GM21447 (cell line): ENCODE results near the gene CDHR2.
"Not testable (repeated sequence)": the region's sequence is repeated elsewhere in the genome, so short reads cannot be mapped to it uniquely, and the experiment has no call there.

Experiments
- ATAC-seq: cut with Tn5 transposase; IDR thresholded peaks from one replicate; pipeline ENCODE4 v1.9.1; 2021; ENCODE audit not compliant: unreplicated experiment

The CDHR2 gene

DNA sequence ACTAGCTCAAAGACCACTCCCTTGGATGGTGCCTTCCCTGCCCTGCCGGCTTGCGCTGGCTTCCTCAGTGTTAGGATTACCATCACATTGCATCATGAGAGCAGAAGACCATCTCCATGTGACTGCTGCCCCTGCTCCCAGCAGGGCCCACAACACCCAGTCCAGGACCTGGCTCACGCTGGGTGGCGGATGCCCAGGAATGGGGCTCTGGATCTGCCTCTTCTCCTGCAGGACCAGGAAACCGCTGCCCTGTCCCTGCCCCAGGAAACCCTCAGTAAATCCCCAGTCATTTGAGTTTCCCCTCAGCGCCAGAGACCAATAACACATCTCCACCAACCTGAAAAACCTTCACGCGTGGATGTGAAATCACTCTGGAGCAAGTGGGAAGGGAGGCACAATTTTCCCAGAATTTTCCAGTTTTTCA is 8.7 kb upstream of the CDHR2 start:
- ATAC-seq, result no peak

DNA sequence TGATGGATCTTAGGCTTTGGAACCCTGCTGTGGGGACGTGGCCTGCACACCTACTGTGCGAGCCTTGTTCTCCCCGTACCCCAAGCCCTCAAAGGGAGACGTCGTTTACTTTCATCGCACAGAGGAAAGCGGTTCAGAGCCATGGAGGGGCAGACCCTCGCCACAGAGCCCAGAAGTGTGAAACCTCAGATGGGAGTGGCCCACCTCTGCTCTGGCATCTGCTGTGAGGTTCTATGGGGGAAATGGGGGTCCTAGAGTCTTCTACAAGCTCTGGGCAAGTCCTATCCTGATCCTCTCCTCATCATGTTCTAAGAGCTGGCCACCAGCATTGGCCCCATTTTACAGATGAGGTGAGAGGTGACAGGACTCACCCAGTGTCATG is 8.2 kb upstream of the CDHR2 start:
- ATAC-seq, result no peak

DNA sequence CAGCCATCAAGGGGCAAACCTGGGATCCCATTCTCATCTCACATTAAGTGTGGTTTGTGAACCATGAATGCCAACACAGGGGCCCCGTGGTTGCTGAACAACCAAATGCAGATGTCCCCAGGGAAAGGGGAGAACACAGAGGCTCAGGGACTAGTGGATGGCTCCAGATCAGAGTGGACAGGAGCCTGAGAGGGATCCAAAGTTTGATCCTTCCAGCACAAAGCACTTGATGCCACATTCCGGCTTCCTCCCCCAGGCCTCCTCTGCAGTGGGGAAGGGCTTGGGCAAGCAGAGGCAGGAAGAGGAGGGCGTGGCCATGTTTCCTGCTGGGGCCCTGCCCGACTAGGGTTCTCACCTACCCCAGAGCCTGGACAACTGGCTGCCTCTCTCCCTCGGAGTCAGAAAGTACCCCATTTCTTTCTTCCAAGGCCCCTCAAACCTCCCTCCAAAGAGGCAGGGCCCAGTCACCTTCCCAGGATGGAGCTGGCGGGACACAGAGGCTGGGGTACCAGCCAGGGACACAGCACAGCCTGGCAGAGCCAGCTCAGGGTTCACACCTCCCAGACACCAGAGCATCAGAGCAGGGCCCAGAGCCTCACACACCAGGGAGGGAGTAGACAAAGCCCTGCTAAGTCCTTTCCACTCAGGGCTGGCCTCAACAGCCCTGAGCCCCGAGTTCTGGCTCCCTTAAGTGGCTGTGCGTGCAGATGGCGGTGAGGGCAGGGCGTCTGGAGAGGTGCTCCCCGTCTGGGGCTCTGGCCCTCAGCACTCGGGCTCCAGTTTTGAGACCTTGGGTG is 7.6 kb upstream of the CDHR2 start:
- no peak for ATAC-seq

- ATAC-seq, result no peak
Measured at GRCh38 chr5:176542135-176542595, 7.0 kb upstream of the CDHR2 start.

DNA sequence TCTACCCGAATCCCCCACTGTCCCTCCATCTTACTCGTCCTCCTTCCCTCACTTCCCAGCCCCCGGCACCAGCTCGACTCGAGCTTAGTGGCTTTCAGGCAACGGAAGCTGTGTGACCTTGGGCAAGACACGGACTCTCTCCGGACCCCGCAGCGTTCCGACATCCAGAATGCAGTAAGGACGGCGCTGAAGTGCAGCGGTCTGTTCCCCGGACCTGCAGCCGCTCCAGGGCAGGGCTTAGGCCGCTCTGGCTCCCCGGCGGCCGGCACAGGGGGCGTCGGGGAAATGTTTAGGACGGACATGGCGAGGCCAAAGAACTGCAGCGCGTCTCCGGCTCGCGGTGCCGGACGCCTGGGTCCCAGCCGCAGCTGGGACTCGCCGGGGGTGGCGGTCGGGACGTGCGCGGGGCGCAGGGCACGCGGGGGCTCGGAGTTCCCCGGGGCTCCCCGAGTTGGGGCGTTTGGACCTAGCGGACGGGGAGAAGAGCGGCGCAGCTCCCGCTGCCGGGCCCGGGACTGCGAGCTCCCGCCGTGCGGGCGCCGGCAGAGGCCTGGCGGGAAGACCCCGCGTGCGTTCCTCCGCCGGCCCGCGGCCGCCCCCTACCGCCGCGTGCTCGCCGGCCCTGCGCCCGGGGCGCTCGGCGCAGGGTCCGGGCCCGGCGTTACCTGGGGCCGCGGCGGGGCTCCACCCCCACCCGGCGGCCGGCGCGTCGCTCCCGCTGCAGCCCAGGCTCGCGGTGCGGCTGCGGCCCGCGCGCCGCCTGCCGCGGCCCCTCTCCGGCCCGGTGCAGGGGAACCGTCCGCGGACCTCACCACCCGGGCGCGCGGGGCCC is 6.3 kb upstream of the CDHR2 start:
- ATAC-seq, result peak; percentile 38

DNA sequence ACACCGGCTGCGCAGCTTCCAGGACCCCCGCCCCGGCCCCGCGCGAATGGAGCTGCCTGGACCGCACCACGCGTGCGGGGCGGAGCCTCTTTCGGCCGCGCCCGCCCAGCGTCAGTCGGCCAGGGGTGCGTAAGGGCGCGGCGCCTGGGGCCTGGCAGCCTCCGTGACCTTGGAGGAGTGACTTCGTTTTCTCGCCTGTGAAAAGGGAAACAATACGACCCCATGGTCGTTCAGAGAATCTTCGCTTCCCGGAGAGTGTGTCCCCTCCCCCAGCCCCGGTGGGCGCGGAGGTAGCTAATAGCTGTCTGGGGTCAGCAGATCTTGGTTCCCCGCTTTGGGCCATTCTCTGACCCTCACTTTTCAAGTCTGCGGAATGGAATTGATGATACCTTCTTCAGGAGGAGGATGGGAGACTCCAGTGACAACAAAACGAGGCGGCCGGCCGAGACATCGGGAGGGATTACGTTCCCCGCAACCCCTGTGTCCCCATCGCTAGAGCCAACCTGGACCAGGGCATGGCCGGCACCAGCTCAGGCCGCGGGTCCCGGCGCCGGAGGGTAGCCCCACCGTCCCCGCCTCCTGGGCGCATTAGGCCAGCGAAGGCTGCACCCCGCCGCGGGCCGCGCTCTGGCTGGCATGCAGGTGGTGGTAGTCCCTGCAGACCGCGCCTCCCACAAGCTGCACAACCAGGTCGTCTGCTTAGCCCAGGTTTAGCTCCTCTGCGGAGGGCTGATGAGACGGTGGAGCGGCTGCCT is 5.5 kb upstream of the CDHR2 start:
- peak; percentile 61 for ATAC-seq

GRCh38 chr5:176545388-176545736 is 3.8 kb upstream of the CDHR2 start:
- no peak for ATAC-seq

GRCh38 chr5:176545737-176546509 is 3.2 kb upstream of the CDHR2 start:
- ATAC-seq, result no peak

DNA sequence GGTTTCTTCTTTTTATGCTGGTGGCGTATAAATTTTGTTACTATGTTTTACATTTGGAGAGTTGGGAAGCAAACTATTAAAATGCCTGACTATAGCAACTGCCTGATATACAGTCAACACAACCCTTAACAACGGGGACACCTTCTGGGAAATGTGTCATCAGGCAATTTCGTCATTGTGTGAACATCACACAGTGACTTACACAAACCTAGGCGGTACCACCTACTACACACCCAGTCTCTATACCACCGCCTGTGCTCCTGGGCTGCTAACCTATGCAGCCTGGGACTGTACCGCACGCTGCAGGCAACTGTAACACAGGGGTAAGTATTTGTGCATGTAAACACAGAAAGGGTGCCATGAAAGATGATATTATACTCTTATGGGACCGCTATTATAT is 1.3 kb upstream of the CDHR2 start:
- no peak for ATAC-seq

DNA sequence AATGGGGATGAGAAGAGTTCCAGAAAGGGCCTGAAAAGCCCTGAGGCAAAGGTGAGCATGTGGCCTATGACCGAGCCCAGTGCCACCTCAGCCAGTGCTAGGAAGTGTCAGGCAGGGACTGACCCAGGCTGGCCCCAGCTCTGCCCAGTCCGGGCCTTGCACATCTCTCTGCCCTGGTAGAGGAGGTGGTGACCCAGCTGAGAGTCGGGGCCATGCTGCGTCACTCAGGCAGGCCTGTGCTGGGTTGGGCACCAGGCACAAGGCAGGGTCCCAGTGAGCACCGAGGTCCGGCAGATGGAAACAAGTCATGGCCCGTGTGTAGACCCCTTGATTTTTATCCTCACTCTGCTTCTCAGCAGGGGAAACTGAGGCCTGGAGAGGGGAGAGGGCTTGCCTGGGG is 729 bp downstream of the CDHR2 start:
- no peak for ATAC-seq

DNA sequence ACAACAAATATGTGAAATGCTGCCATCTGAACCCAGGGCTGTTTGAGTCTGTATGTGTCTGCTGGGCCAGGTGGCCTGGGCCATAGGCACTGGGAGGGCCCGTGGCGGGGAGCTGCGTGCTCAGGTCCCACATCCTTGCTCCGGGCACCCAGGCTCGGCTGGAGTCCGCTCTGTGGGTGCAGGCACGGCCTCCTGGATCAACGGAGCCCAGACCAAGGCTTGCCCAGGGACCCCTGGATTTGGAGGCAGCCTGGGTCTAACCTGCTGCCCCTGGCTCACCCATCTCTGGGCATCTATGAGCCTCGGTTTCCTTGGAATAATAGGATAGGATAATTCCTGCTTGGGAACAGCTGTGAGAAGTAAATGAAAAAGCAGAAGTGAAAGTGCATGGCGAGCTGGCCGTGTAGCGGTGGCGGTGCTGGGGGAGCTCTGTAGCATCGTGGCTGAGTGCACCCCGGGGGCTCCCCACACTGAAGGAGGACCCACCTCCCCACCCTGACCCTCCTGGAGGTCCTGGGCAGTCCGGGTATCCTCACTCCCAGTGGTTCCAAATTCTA is 1.2 kb downstream of the CDHR2 start:
- ATAC-seq, result no peak

DNA sequence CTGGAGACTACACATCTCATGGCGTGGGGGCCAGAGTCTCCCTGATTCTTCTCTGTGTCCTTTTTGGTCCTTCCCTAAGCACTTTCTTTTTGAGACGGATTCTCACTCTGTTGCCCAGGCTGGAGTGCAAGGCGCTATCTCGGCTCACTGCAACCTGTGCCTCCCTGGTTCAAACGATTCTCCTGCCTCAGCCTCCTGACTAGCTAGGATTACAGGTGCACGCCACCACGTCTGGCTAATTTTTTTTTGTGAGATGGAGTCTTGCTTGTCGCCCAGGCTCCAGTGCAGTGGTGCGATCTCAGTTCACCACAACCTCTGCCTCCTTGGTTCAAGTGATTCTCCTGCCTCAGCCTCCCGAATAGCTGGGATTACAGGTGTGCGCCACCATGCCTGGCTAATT is 1.8 kb downstream of the CDHR2 start:
- not testable (repeated sequence) for ATAC-seq

DNA sequence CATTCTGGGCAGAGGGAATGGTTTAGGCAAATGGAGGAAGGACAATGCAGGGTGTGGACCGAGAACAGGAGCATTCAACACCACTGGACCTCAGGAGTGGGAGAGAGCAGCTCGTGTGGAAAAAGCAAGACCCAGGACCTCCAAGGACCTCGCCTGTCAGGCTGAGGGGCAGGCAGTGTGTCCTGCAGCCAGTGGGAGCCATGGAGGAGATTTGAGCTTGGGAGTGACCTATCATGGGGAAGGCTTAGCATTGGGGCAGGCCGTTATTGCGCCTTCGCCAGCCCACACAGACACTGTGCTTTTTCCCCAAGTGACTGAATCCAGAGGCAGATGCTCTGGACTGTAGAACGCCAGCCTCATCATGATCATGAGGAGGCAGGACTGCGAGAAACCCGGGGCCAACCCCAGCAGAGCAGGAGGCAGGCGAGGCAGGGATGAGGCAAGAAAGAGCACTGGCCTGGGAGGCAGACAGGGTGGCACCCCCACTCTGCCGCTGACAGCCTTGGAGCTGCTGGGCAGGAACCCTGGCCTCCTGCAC is 3.3 kb downstream of the CDHR2 start:
- no peak for ATAC-seq

GRCh38 chr5:176553260-176554085 is 4.3 kb downstream of the CDHR2 start:
- no peak for ATAC-seq

DNA sequence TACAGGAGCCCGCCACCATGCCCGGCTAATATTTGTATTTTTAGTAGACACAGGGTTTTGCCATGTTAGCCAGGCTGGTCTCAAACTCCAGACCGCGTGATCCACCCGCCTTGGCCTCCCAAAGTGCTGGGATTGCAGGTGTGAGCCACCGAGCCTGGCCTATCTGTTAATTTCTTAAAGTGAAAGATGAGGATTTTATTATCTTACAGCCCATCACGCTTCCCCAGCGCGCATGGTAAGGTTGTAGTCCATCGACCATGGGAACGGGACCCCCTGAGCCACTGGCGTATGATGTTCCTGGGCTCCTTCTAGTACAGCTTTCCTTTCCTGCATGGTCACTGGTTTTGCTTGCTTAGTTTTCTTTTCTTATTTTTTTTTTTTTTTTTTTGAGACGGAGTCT is 8.7 kb downstream of the CDHR2 start:
- ATAC-seq, result no peak

- no peak for ATAC-seq
Measured at GRCh38 chr5:176559683-176560082, 10.5 kb downstream of the CDHR2 start.

DNA sequence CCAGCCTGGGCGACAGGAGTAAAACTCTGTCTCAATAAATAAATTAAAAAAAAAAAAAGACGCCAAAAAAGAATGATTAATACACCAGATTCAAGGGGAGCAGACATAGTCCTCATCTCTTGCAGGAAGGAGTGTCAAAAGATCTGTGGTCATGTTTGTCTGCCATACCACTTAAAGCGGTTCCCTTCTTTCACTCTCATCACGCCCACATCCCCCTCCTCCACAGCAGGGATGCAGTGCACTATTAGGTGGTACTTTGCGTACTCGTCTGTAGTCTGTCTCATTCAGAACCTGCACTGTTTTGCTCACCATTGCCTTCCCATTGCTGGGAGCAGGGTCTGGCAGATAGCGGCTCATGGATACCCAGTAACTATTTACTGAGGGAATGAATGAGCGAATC is 11.2 kb downstream of the CDHR2 start:
- no peak for ATAC-seq

DNA sequence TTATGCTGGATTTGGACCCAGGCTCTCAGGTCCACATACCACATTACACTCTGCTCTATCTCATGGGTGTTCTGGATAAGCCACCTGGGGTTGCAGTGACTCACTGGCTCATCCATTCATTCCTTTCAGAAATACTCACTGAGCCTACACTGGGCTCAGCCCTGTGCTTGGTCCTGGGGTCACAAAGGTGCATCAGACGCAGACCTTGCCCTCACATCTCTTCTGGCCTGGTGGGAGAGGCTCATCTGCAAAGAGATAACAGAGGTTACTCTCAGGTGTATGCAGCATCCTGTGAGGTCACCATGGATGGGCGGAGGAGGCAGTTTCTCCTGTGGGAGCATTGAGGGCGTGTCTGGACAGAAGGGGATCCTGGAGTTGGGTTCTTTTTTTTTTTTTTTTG is 12.1 kb downstream of the CDHR2 start:
- ATAC-seq, result no peak

GRCh38 chr5:176562189-176562588 is 13.0 kb downstream of the CDHR2 start:
- ATAC-seq, result no peak
